CD4-positive, alpha-beta T cell (primary cell): ENCODE measurements around the gene NOS1. TPM values are rescaled to one million over a fixed set of nuclear protein-coding genes. Genes with fewer than 3 reads are reported as not detected.

Source experiments
- ATAC-seq: fragments of 200-7000 bp; cut with Tn5 transposase; one replicate; pipeline ENCODE4 v1.10.0; 2022; ENCODE audit warnings: mild to moderate bottlenecking; ENCODE audit not compliant: poor library complexity
- CTCF ChIA-PET: fragments of 350-600 bp; sonication (Branson Sonifier 250); formaldehyde crosslinking; loops from one replicate; lab custom pipeline; 2021; ENCODE audit warnings: antibody characterized with exemption, inconsistent platforms; lab: Charles Lee
- POLR2A ChIA-PET: fragments of 350-600 bp; sonication (Branson Sonifier 250); formaldehyde crosslinking; loops from one replicate; lab custom pipeline; 2021; ENCODE audit warnings: antibody characterized with exemption, inconsistent platforms; lab: Charles Lee
- DNase-seq, 14 experiments: peaks; one replicate each; pipeline ENCODE4 v3.0.0-alpha.2; 2013 to 2020; ENCODE audit warnings: mixed read lengths in 2 of 14
- H3K27ac ChIP-seq, 2 donors: one replicate each; pipeline versions ENCODE4 v1.5.1 to v1.7.0; 2013; ENCODE audit warnings: low read length in 2 of 2, low read depth in 1 of 2, mild to moderate bottlenecking in 1 of 2
- H3K27me3 ChIP-seq, 2 experiments: 1 replicate in 1 of 2; 2 replicates in 1 of 2; pipeline versions ENCODE4 v1.6.1 to v1.7.0; 2013; ENCODE audit warnings: low read length in 2 of 2, control low read depth in 1 of 2, mild to moderate bottlenecking in 1 of 2, moderate library complexity in 1 of 2; ENCODE audit not compliant: insufficient read depth in 2 of 2, control insufficient read depth in 1 of 2
- H3K36me3 ChIP-seq: one replicate; pipeline ENCODE4 v1.6.1; 2013; ENCODE audit warnings: low read length, control low read depth; ENCODE audit not compliant: insufficient read depth
- H3K4me1 ChIP-seq: one replicate; pipeline ENCODE4 v1.6.1; 2013; ENCODE audit warnings: low read length, control low read depth; ENCODE audit not compliant: insufficient read depth
- H3K4me3 ChIP-seq: one replicate; pipeline ENCODE4 v1.5.1; 2013; ENCODE audit warnings: mild to moderate bottlenecking, low read length, moderate library complexity
- H3K9me3 ChIP-seq, 2 experiments: 1 replicate in 1 of 2; 2 replicates in 1 of 2; pipeline versions ENCODE4 v1.6.1 to v1.7.0; 2013; ENCODE audit warnings: low read length in 2 of 2, mild to moderate bottlenecking in 2 of 2, control low read depth in 1 of 2, moderate library complexity in 1 of 2; ENCODE audit not compliant: control insufficient read depth in 1 of 2, insufficient read depth in 1 of 2
- H3K27ac Mint-ChIP-seq: one replicate; pipeline ENCODE4 v1.8.0; 2020; ENCODE audit warnings: mixed read lengths
- H3K27me3 Mint-ChIP-seq: one replicate; pipeline ENCODE4 v1.8.0; 2021; ENCODE audit warnings: mixed read lengths
- H3K36me3 Mint-ChIP-seq: one replicate; pipeline ENCODE4 v1.8.0; 2021; ENCODE audit warnings: low read depth, mixed read lengths
- H3K4me1 Mint-ChIP-seq: one replicate; pipeline ENCODE4 v1.8.0; 2021; ENCODE audit warnings: low read depth, mixed read lengths
- H3K4me3 Mint-ChIP-seq: one replicate; pipeline ENCODE4 v1.8.0; 2020; ENCODE audit warnings: mild to moderate bottlenecking, mixed read lengths
- H3K9me3 Mint-ChIP-seq: one replicate; pipeline ENCODE4 v1.8.0; 2020; ENCODE audit warnings: mixed read lengths
- CTCF ChIP-seq: fragments of 200-600 bp; IDR thresholded peaks from one replicate; pipeline ENCODE4 v1.8.0; 2022; ENCODE audit warnings: antibody characterized with exemption, mild to moderate bottlenecking
- intact Hi-C, 2 experiments: fragments of 100-400 bp; cut with DNase I in 1 of 2; cut with micrococcal nuclease in 1 of 2; formaldehyde crosslinking; loops; one replicate each; pipeline versions ENCODE4 v1.15.1 to v1.9.0; 2023 to 2025; cut with DNase I, micrococcal nuclease
- total RNA-seq, 174 experiments: library from RNA in 2 of 174; stranded (reverse) in 2 of 174; gene quantifications; one replicate each; pipeline ENCODE4 v1.2.3 and lab custom pipeline; 2021 to 2026

The NOS1 gene
- total RNA-seq, 2 experiments from 2014 or later, result not detected

- Histone ChIP-seq H3K36me3 (no peaks in the 10 kb centered on the region), H3K4me1 (no peaks in the 10 kb centered on the region), H3K4me3 (no peak overlapping the region), H3K9me3 (peaks cover 0 to 14% of the 10 kb centered on the region in 2 experiments), H3K27ac (no peak overlapping the region), H3K27me3 (peaks cover 12 to 26% of the 10 kb centered on the region in 2 experiments)
- TF ChIP-seq CTCF, result no peak
- POLR2A ChIA-PET, result no interaction called here
- Mint-ChIP-seq H3K4me3 (no peak overlapping the region), H3K27me3 (peaks cover 23% of the 10 kb centered on the region), H3K4me1 (no peaks in the 10 kb centered on the region), H3K9me3 (no peaks in the 10 kb centered on the region), H3K36me3 (no peaks in the 10 kb centered on the region), H3K27ac (no peak overlapping the region)
- ATAC-seq (no peak), DNase-seq (no peak)
- CTCF ChIA-PET, result no interaction called here
- intact Hi-C loops, result no loop called here
These were observed 5.4 kb downstream of the NOS1 start for GRCh38 chr12:117356048-117356447.

DNA sequence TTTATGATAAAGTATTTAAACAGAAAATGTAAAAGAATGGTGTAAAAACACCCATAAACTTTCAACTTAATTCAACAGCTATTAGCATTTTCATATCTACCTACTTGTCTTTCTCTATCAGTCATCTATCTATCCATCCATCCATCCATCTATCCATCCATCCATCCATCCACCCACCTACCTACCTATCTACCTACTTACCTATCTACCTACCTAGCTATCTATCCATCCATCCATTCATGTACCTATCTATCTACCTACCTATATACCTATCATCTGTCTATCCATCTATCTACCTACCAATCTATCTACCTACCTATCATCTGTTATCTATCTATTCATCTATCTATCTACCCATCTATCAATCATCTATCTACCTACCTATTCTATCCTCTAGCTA is 8.5 kb downstream of the NOS1 start:
- Histone ChIP-seq H3K27me3 (no peaks in the 10 kb centered on the region), H3K9me3 (peaks cover 0 to 5% of the 10 kb centered on the region in 2 experiments), H3K4me3 (no peak overlapping the region), H3K36me3 (no peaks in the 10 kb centered on the region), H3K27ac (no peak overlapping the region), H3K4me1 (no peaks in the 10 kb centered on the region)
- Mint-ChIP-seq H3K4me3 (no peak overlapping the region), H3K9me3 (no peaks in the 10 kb centered on the region), H3K27ac (no peak overlapping the region), H3K27me3 (peaks cover 11% of the 10 kb centered on the region), H3K4me1 (no peaks in the 10 kb centered on the region), H3K36me3 (no peaks in the 10 kb centered on the region)
- intact Hi-C loops, result no loop called here
- ChIA-PET CTCF (no interaction called here), POLR2A (no interaction called here)
- ATAC-seq (no peak), DNase-seq (no peak)
- TF ChIP-seq CTCF, result no peak

DNA sequence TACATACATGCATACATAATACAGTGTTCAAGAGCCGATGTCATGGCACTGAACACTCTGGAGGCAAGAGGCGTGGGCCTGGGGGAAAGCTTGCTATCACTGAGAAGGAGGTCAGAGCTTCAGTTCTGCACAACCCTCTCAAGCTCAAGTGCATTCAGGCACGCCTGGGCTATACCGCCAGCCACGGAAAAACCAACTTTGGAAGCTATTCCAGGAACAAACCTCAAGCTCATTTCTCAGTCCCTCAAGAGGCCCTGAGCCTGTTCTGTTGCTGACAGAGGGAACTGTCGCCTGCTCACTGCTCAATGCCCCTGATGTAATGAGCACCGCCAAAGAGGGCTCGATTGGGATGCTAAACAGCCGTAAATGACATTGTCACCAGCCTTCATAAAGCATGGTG is 9.2 kb downstream of the NOS1 start:
- H3K4me1 ChIP-seq, result no peaks in the 10 kb centered on the region
- H3K27me3 ChIP-seq, result no peaks in the 10 kb centered on the region
- DNase-seq, result no peak
- Mint-ChIP-seq H3K27me3 (peaks cover 7% of the 10 kb centered on the region), H3K4me3 (no peak overlapping the region), H3K9me3 (no peaks in the 10 kb centered on the region), H3K27ac (no peak overlapping the region), H3K4me1 (no peaks in the 10 kb centered on the region), H3K36me3 (no peaks in the 10 kb centered on the region)
- CTCF ChIA-PET, result no interaction called here
- H3K27ac ChIP-seq, result no peak overlapping the region
- no peak overlapping the region for H3K4me3 ChIP-seq
- H3K9me3 ChIP-seq, result peaks cover 0 to 5% of the 10 kb centered on the region in 2 experiments
- TF ChIP-seq CTCF, result no peak
- no peaks in the 10 kb centered on the region for H3K36me3 ChIP-seq
- ATAC-seq, result no peak
- intact Hi-C loops, result no loop called here
- POLR2A ChIA-PET, result no interaction called here
